Karpas-422 (cell line): ENCODE results near the gene ARRB1. TPM values are rescaled to one million over a fixed set of nuclear protein-coding genes. Genes with fewer than 3 reads are reported as not detected.

ENCODE experiments used
- DNase-seq: peaks from one replicate; pipeline ENCODE4 v3.0.0-alpha.2; 2015
- H2AFZ ChIP-seq: fragments of 200-600 bp; sonication (generic); 2 replicates; pipeline ENCODE4 v1.6.1; 2014; ENCODE audit warnings: antibody characterized with exemption, low read length, mixed read lengths
- H3K27ac ChIP-seq: fragments of 200-600 bp; sonication (generic); 2 replicates; pipeline ENCODE4 v1.5.1; 2014; ENCODE audit warnings: mild to moderate bottlenecking, low read length, moderate library complexity
- H3K27me3 ChIP-seq: fragments of 200-600 bp; sonication (generic); 2 replicates; pipeline ENCODE4 v1.6.1; 2014; ENCODE audit warnings: low read length, mixed read lengths
- H3K36me3 ChIP-seq: fragments of 200-600 bp; sonication (generic); 2 replicates; pipeline ENCODE4 v1.6.1; 2014; ENCODE audit warnings: low read length, mixed read lengths; ENCODE audit not compliant: insufficient read depth
- H3K4me1 ChIP-seq: fragments of 200-600 bp; sonication (generic); 2 replicates; pipeline ENCODE4 v1.6.1; 2014; ENCODE audit warnings: mild to moderate bottlenecking, low read length, mixed read lengths
- H3K4me2 ChIP-seq: fragments of 200-600 bp; sonication (generic); 2 replicates; pipeline ENCODE4 v1.6.1; 2014; ENCODE audit warnings: low read length, low read depth, mild to moderate bottlenecking; ENCODE audit not compliant: poor library complexity, severe bottlenecking
- H3K4me3 ChIP-seq: fragments of 200-600 bp; sonication (generic); 2 replicates; pipeline ENCODE4 v1.5.1; 2014; ENCODE audit warnings: mild to moderate bottlenecking, antibody characterized with exemption, low read length, mixed read lengths
- H3K79me2 ChIP-seq: fragments of 200-600 bp; sonication (generic); 2 replicates; pipeline ENCODE4 v1.6.1; 2014; ENCODE audit warnings: mild to moderate bottlenecking, low read length, mixed read lengths
- H3K9ac ChIP-seq: fragments of 200-600 bp; sonication (generic); 2 replicates; pipeline ENCODE4 v1.6.0; 2014; ENCODE audit warnings: low read length
- H3K9me2 ChIP-seq: fragments of 200-600 bp; sonication (generic), shearing (Covaris generic); replicated peaks from 2 replicates; pipeline ENCODE4 v1.6.0; 2014; ENCODE audit warnings: mild to moderate bottlenecking, low read length, moderate library complexity; ENCODE audit not compliant: insufficient read depth
- H3K9me3 ChIP-seq: fragments of 300-700, 200-600 bp; sonication (generic); 2 replicates; pipeline ENCODE4 v1.6.1; 2014; ENCODE audit warnings: low read length, mixed read lengths
- H4K20me1 ChIP-seq: fragments of 200-600 bp; sonication (generic); 2 replicates; pipeline ENCODE4 v1.6.1; 2014; ENCODE audit warnings: mild to moderate bottlenecking, antibody characterized with exemption, low read length, low read depth; ENCODE audit not compliant: insufficient read depth
- total RNA-seq: library from RNA; depleted of rRNA; stranded (reverse); fragments of >200 nt; shearing (Covaris generic); gene quantifications from 2 replicates; pipeline ENCODE4 v1.2.3, GENCODE V29; 2014; ENCODE audit warnings: low replicate concordance

ARRB1 gene
- total RNA-seq, 1 experiment from 2014 or later: not detected

DNA sequence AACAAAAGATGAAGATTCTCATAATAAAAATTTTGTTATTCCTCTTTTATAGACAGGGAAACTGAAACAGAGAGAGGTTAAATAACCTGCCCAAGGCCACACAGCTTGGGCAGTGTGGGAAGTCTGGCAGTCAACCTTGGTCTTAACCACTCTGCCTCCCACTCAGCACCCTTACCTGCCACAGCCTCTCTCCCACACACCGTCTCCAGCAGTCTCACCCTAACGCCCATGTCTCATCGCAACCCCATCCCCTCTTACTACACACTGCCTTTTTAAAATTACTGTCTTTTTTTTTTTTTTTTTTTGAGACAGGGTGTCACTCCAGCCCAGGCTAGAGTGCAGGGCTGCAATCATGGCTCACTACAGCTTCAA lies 25.0 kb downstream of the ARRB1 start:
- no peaks in the 10 kb centered on the region for H3K9me2 ChIP-seq
- H3K9me3 ChIP-seq: no peaks in the 10 kb centered on the region
- H3K4me2 ChIP-seq: no peak overlapping the region
- H3K27ac ChIP-seq: no peak overlapping the region
- H2AFZ ChIP-seq: no peak overlapping the region
- no peak overlapping the region for H3K9ac ChIP-seq
- H4K20me1 ChIP-seq: no peaks in the 10 kb centered on the region
- no peak for DNase-seq
- no peaks in the 10 kb centered on the region for H3K36me3 ChIP-seq
- no peaks in the 10 kb centered on the region for H3K79me2 ChIP-seq
- no peaks in the 10 kb centered on the region for H3K4me1 ChIP-seq
- H3K27me3 ChIP-seq: no peaks in the 10 kb centered on the region
- H3K4me3 ChIP-seq: no peak overlapping the region

DNA sequence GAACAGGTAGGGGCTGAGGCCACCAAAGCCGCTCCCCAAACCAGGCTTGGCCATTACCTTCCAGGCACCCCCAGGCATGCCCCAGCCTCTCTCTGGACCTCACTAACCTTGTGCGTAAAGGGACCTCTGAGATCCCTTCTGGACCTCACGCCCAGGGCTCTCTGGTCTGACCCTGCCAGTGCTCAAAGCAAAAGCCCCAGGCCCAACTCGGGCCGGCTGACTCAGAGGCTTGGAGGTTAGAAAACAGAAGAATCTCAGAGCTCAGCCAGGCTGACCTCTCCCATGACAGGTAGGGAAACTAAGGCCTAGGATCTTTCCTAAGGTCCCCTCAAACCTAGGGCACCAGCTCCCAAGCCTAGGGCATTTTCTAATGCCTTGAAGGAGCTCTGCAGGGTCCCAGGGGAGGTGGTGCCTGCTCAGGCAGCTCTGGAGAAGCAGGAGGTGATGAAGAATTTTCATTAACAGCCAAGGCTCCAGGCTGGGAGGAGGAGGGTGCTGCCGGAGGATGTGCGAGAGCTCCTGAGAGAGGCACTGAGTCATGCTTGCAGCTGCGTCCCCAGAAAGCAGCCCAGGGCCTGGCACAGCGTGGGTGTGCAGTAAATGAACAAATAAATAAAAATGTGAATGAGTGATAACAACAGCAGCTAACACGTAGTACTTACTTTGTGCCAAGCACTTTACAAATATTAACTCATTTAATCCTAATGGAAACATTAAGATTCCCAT lies 25.6 kb downstream of the ARRB1 start:
- Histone ChIP-seq H3K9me2 (no peaks in the 10 kb centered on the region), H3K9ac (no peak overlapping the region), H3K4me3 (no peak overlapping the region), H3K4me1 (no peaks in the 10 kb centered on the region), H3K27ac (no peak overlapping the region), H3K79me2 (no peaks in the 10 kb centered on the region), H4K20me1 (no peaks in the 10 kb centered on the region), H3K27me3 (no peaks in the 10 kb centered on the region), H2AFZ (no peak overlapping the region), H3K36me3 (no peaks in the 10 kb centered on the region), H3K4me2 (no peak overlapping the region), H3K9me3 (no peaks in the 10 kb centered on the region)
- no peak for DNase-seq

DNA sequence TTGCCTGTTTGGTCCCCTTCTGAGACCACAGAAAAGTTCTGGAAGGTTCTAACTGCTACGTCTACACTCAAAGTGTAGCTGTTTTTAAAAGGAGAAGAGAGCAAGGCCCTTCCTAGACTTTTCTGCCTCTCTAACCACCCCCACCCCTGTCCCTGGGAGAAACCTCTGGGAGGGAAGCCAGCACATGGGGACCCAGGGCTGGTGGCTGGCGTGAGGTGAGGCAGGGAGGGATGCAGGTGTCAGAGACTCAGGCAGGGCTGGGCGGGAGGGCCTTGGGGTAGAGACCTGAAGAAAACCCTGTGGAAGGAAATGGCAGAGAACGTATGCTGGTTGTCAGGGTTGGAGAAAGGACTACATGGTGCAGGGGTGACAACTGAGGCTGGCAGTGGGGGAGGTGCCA lies 26.7 kb downstream of the ARRB1 start:
- Histone ChIP-seq H3K79me2 (no peaks in the 10 kb centered on the region), H2AFZ (no peak overlapping the region), H3K4me3 (no peak overlapping the region), H3K4me1 (no peaks in the 10 kb centered on the region), H3K27me3 (no peaks in the 10 kb centered on the region), H3K36me3 (no peaks in the 10 kb centered on the region), H3K27ac (no peak overlapping the region), H3K9me3 (no peaks in the 10 kb centered on the region), H4K20me1 (no peaks in the 10 kb centered on the region), H3K9ac (no peak overlapping the region), H3K4me2 (no peak overlapping the region), H3K9me2 (no peaks in the 10 kb centered on the region)
- no peak for DNase-seq

GRCh38 chr11:75324189-75324588 lies 27.3 kb downstream of the ARRB1 start:
- H3K27me3 ChIP-seq: no peaks in the 10 kb centered on the region
- no peak for DNase-seq
- no peaks in the 10 kb centered on the region for H3K9me2 ChIP-seq
- no peak overlapping the region for H3K4me2 ChIP-seq
- H4K20me1 ChIP-seq: no peaks in the 10 kb centered on the region
- no peaks in the 10 kb centered on the region for H3K79me2 ChIP-seq
- no peak overlapping the region for H3K4me3 ChIP-seq
- no peaks in the 10 kb centered on the region for H3K9me3 ChIP-seq
- no peak overlapping the region for H2AFZ ChIP-seq
- no peaks in the 10 kb centered on the region for H3K36me3 ChIP-seq
- no peaks in the 10 kb centered on the region for H3K4me1 ChIP-seq
- no peak overlapping the region for H3K9ac ChIP-seq
- no peak overlapping the region for H3K27ac ChIP-seq

DNA sequence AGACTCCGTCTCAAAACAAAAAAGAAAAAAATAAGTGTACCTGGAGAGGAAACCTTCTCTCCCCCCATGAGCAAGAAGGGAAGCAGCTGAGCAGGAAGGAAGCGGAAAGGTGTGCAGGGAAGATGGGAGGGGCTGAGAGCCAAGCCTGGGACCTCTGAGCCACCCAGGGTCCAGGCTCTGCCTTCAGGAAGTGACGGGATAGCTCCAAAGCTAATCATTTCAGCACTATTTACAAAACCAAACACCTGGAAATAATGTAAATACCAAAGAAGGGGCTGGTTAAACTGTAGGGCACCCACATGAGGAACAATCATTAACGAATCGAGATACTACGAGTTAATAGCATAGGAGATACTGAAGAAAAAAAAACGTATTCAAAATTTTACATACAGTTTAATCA lies 27.9 kb downstream of the ARRB1 start:
- H3K9me3 ChIP-seq: no peaks in the 10 kb centered on the region
- H2AFZ ChIP-seq: no peak overlapping the region
- no peaks in the 10 kb centered on the region for H3K27me3 ChIP-seq
- H3K4me1 ChIP-seq: no peaks in the 10 kb centered on the region
- H3K4me2 ChIP-seq: no peak overlapping the region
- H3K36me3 ChIP-seq: no peaks in the 10 kb centered on the region
- H3K79me2 ChIP-seq: no peaks in the 10 kb centered on the region
- no peak overlapping the region for H3K27ac ChIP-seq
- no peak overlapping the region for H3K4me3 ChIP-seq
- no peak for DNase-seq
- no peak overlapping the region for H3K9ac ChIP-seq
- H3K9me2 ChIP-seq: no peaks in the 10 kb centered on the region
- no peaks in the 10 kb centered on the region for H4K20me1 ChIP-seq

DNA sequence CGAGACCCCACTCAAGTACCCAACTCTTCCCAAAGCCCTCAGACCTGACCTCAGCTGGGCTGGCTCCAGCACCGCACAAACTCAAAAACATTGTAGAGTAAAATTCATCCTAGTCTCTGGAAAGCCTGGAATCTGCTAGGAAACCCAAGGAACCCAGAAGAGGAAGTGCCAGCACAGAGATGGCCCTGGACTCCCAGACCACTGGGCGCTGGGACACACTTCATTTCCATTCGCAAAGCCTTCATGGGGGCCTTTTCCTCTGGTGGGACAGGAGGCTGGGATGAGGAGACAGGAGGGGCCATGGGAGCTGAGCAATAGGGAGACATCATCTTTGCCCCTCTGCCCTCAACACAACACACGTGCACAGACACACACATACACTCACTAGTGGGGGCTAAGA lies 30.8 kb downstream of the ARRB1 start:
- DNase-seq: no peak
- H2AFZ ChIP-seq: no peak overlapping the region
- H3K4me3 ChIP-seq: no peak overlapping the region
- H3K79me2 ChIP-seq: no peaks in the 10 kb centered on the region
- no peaks in the 10 kb centered on the region for H3K4me1 ChIP-seq
- no peak overlapping the region for H3K4me2 ChIP-seq
- no peaks in the 10 kb centered on the region for H3K9me2 ChIP-seq
- H3K9me3 ChIP-seq: no peaks in the 10 kb centered on the region
- H3K9ac ChIP-seq: no peak overlapping the region
- H4K20me1 ChIP-seq: no peaks in the 10 kb centered on the region
- no peak overlapping the region for H3K27ac ChIP-seq
- H3K27me3 ChIP-seq: no peaks in the 10 kb centered on the region
- H3K36me3 ChIP-seq: no peaks in the 10 kb centered on the region

DNA sequence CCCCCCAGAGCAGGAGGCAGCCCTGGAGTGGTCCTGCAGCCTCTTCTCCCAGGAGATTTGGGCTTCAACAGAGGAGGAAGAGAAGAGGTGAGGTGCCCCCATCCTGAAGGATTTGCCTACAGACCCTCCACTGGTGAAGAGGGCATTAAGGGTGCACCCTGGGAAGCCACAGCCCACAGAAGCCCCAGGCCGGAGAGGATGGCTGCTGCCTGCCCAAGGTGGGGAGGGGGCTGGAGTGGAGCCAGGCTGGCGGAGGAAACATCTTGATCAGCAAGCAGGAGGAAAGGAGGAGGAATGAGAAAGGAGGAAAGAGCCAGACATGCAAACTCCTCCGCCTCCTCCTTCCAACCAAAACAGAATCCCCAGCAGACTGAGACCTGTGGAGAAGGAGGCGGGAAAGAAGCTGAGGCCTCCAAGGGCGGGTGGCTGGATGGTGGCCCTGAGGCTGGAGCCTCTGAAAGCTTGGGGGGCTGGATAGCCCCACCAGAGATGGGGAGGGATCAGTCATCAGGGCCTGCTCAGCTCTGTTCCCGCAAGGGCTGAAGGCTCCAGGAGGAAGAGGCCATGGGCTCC lies 31.3 kb downstream of the ARRB1 start:
- Histone ChIP-seq H3K27me3 (no peaks in the 10 kb centered on the region), H3K27ac (no peak overlapping the region), H3K4me3 (no peak overlapping the region), H3K9ac (no peak overlapping the region), H4K20me1 (no peaks in the 10 kb centered on the region), H3K9me2 (no peaks in the 10 kb centered on the region), H3K4me2 (no peak overlapping the region), H3K36me3 (no peaks in the 10 kb centered on the region), H2AFZ (no peak overlapping the region), H3K9me3 (no peaks in the 10 kb centered on the region), H3K4me1 (no peaks in the 10 kb centered on the region), H3K79me2 (no peaks in the 10 kb centered on the region)
- no peak for DNase-seq

DNA sequence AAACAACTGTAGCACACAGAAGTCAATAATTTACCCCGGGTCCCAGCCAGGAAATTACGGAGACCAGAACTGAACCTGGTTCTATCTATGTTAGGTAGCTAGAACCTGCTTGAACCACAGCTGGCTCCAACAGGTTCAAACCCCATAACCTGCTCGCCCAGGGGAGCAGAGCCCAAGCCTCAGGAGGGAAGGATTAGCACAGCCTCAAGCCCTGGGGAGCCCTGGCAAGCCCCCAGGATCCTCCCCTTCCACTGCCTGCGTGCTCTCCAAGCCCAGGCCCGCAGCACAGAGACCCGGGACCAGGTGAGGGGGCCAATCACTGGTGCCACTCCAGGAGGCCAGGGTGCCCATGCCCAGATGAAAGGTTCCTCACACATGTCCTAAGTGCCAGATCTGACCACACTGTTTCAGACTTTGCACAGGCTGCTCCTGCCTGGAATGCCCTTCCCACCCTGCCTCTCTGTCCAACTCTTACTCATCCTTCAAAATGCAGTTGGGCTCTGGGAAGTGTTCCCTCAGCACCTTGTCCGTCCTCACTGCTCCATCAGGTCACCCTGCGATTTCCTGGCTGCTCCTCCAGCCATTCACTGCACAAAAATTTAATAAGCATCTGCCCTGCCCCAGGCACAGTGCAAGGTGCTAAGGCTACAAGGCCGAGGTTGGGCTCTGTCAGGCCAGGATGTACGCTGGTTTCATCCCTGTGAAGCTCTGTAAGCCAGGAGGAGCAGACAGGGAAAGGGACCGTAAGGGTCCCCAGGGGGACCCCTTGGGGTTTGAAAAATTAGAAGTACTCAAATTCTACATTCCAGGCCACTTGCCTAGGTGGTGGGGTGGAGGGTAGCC lies 32.2 kb downstream of the ARRB1 start:
- no peaks in the 10 kb centered on the region for H3K9me2 ChIP-seq
- H3K27ac ChIP-seq: no peak overlapping the region
- H3K9ac ChIP-seq: no peak overlapping the region
- H3K27me3 ChIP-seq: no peaks in the 10 kb centered on the region
- no peaks in the 10 kb centered on the region for H3K36me3 ChIP-seq
- no peak for DNase-seq
- no peaks in the 10 kb centered on the region for H3K9me3 ChIP-seq
- no peak overlapping the region for H3K4me3 ChIP-seq
- no peak overlapping the region for H3K4me2 ChIP-seq
- no peak overlapping the region for H2AFZ ChIP-seq
- H4K20me1 ChIP-seq: no peaks in the 10 kb centered on the region
- no peaks in the 10 kb centered on the region for H3K79me2 ChIP-seq
- H3K4me1 ChIP-seq: no peaks in the 10 kb centered on the region
